Activated CD4-positive, alpha-beta T cell treated with anti-CD3 and anti-CD28 coated beads, Interleukin-2, Interleukin-4, amounts not matched to agents 100 ng/mL and 50 ng/mL, durations not matched to agents 16 hours and 8 hours (primary cell): ENCODE data around the gene PKDCC.

Experiments
- DNase-seq: peaks from one replicate; pipeline ENCODE4 v3.0.0-alpha.2; 2020; ENCODE audit warnings: low spot score

The PKDCC gene

DNA sequence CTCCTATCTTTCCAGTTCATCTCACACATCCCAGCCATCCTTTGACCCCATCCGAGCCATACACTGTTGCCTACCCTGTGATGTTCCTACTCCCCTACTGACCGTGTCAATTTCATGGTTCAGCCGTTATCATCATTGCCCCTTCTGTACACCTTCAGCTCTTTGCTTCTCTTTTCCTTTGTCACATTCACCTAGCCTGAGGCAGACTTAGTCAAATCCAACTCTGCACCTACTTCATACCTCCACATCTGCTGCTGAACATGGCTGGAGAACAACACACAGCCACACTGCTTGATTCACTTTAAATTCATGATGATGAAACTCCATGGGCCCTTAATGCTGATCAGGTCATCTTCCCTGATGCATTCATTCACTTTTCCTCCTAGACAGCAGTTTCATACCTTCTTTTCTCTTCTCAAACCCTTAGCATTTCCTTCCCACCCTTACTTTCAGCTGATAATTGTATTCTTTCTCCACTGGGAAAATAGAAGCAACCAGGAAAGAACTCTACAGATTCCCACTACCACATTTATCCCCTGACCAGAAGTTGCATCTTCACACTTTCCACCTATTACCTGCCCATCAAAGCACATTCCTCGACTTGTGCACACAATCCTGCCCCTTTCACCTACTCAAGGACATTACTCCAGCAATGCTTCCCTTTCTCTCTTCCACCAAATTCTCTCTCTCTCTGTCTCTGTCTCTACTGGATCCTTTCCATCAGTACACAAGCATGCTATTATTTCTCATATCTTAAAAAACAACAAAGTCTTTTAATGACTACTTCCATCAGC lies 59.6 kb downstream of the PKDCC start:
- no peak for DNase-seq
